IPS-NIHi7 (cell line): ENCODE results near the gene MRPL17.
"Not testable (repeated sequence)": the region's sequence is repeated elsewhere in the genome, so short reads cannot be mapped to it uniquely, and the experiment has no call there.

Experiments used
- DNase-seq: peaks from one replicate; pipeline ENCODE4 v3.0.0; 2012; ENCODE audit warnings: mixed read lengths; ENCODE audit errors: extremely low spot score

The MRPL17 gene

GRCh38 chr11:6682936-6683861 lies at the start of gene MRPL17:
Gene MRPL17, minus strand, starts transcription at chr11:6683340. Its CDS starts 44 bp downstream, at chr11:6683296.
- DNase-seq = peak; percentile 98

GRCh38 chr11:6727971-6728760 lies 45.0 kb upstream of the MRPL17 start:
- DNase-seq = no peak

- no peak for DNase-seq
Measured at GRCh38 chr11:6725386-6725896, 42.3 kb upstream of the MRPL17 start.

GRCh38 chr11:6724013-6724412 lies 40.9 kb upstream of the MRPL17 start:
- no peak for DNase-seq

- DNase-seq = no peak
Measured at GRCh38 chr11:6721343-6721742, 38.2 kb upstream of the MRPL17 start.

- DNase-seq = no peak
Measured at GRCh38 chr11:6719576-6719975, 36.4 kb upstream of the MRPL17 start.

GRCh38 chr11:6717426-6717825 lies 34.3 kb upstream of the MRPL17 start:
- DNase-seq = no peak

- DNase-seq = not testable (repeated sequence)
Measured at GRCh38 chr11:6711552-6711951, 28.4 kb upstream of the MRPL17 start.

- DNase-seq = no peak
Measured at GRCh38 chr11:6708876-6709275, 25.7 kb upstream of the MRPL17 start.

GRCh38 chr11:6705905-6706535 lies 22.9 kb upstream of the MRPL17 start:
- DNase-seq = peak; percentile 70

- DNase-seq = peak; percentile 67
Measured at GRCh38 chr11:6703247-6704063, 20.3 kb upstream of the MRPL17 start.

- not testable (repeated sequence) for DNase-seq
Measured at GRCh38 chr11:6701955-6702354, 18.8 kb upstream of the MRPL17 start.

- no peak for DNase-seq
Measured at GRCh38 chr11:6695377-6695776, 12.2 kb upstream of the MRPL17 start.

- DNase-seq = no peak
Measured at GRCh38 chr11:6694229-6694535, 11.0 kb upstream of the MRPL17 start.

- no peak for DNase-seq
Measured at GRCh38 chr11:6693342-6694228, 10.4 kb upstream of the MRPL17 start.

GRCh38 chr11:6692128-6692527 lies 9.0 kb upstream of the MRPL17 start:
- no peak for DNase-seq

- not testable (repeated sequence) for DNase-seq
Measured at GRCh38 chr11:6690431-6691132, 7.4 kb upstream of the MRPL17 start.

GRCh38 chr11:6687876-6688275 lies 4.7 kb upstream of the MRPL17 start:
- DNase-seq = no peak

- DNase-seq = no peak
Measured at GRCh38 chr11:6686006-6686405, 2.9 kb upstream of the MRPL17 start.

GRCh38 chr11:6684068-6684467 lies 928 bp upstream of the MRPL17 start:
- DNase-seq = not testable (repeated sequence)
